Measurements from ENCODE around the gene FIGNL1. TPM values are rescaled to one million over a fixed set of nuclear protein-coding genes. Genes with fewer than 3 reads are reported as not detected.

Gene FIGNL1
- total RNA-seq, 1 experiment from 2014 or later = 28.1 TPM

DNA sequence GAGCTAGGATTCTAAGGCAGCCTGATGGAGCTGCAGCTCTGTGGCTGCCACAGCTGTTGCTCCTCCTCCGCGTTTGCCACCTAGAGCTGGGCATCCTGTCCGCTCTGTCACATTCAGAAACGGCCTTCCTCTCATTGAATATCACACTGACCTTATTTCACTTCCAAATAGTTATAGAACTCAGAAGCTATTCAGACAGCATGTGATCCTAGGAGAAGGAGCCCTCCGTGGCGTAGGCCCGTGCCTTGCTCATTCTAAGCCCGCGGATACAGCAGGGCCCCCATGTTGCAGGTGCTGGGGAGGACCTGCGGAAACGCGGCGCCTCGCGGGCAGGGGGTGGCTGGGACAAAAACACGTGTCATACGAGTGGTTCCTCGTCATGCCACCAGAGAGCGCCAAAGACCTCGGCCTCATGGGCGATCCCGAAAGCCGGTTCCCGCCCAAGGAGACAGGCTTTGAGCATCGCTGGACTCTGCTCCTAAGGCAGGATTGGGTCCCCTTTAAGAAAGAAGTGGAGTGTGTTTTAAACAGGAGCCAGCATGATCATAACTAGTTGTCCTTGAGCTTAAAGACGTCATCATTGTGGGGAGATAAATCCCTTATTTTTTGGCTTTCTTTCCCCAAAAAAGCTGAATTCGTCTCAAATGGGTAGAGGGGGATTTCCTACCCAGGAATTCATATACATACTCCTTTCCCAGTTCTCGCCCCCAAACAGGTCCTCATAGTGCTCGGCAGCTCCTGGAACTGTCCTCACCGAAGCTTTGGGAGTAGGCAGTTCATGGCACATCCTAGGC, 17.9 kb upstream of the FIGNL1 start:
- peaks cover 2 to 5% of the 10 kb centered on the region in 2 experiments; a peak in 3 of 4 replicates for H3K4me1 ChIP-seq (ENCODE audit: control insufficient read depth in 1 of 2, insufficient read depth in 2 of 2, low read length in 2 of 2)
- no peaks in the 10 kb centered on the region for H3K9me2 ChIP-seq (ENCODE audit: insufficient read depth)
- peak overlapping the region; percentile 55 for H3K4me2 ChIP-seq (ENCODE audit: low read length)
- no peaks in the 10 kb centered on the region for H4K20me1 ChIP-seq (ENCODE audit: insufficient read depth)
- BruUV-seq (replicated peaks) = no TSS peak
- peak; percentile 52 for DNase-seq (ENCODE audit: low read depth, low spot score)
- H3K79me2 ChIP-seq (ENCODE audit: insufficient read depth, low read length) = no peaks in the 10 kb centered on the region
- H3K27me3 ChIP-seq (ENCODE audit: insufficient read depth, low read length) = no peaks in the 10 kb centered on the region
- ATAC-seq = peak; percentile 93
- no peaks in the 10 kb centered on the region for H3K36me3 ChIP-seq (ENCODE audit: control insufficient read depth in 1 of 2, insufficient read depth in 2 of 2, low read length in 2 of 2)
- peak overlapping the region; percentile 89 for H2AFZ ChIP-seq (ENCODE audit: low read depth, low read length, poor library complexity, severe bottlenecking)
- ChIA-PET POLR2A (interaction anchor here (1.0 kb wide), 1 partner anchor 693 kb away, joined by 3 read pairs; no protein-coding TSS in a partner anchor), RAD21 (ENCODE audit: low non-redundant PET in 1 of 2, low total read pairs in 2 of 2, uncharacterized antibody in 2 of 2, unreplicated experiment in 2 of 2) (interaction anchor here (0.9 to 1.6 kb wide), 3 partner anchors 673 to 693 kb away, joined by 3 to 8 read pairs (median 4); no protein-coding TSS in a partner anchor), CTCF (interaction anchor here (0.6 to 4.2 kb wide), 7 partner anchors 164 to 695 kb away, joined by 3 to 22 read pairs (median 4); no protein-coding TSS in a partner anchor)
- H3K9ac ChIP-seq (ENCODE audit: low read length) = no peak overlapping the region
- no peak overlapping the region for H3K27ac ChIP-seq (ENCODE audit: low read depth, low read length)
- H3K4me3 ChIP-seq (replicated peaks in 1 of 2; ENCODE audit: low read depth in 1 of 2, low read length in 2 of 2) = no peak overlapping the region
- intact Hi-C loops (cut with micrococcal nuclease) = loop anchor here (1.0 to 2.0 kb wide), 6 partner anchors 165 to 693 kb away; no protein-coding TSS in a partner anchor
- H3K9me3 ChIP-seq (ENCODE audit: control insufficient read depth in 1 of 2, insufficient read depth in 1 of 2, low read depth in 1 of 2, low read length in 2 of 2) = no peaks in the 10 kb centered on the region
- TF ChIP-seq, protein P1, sequence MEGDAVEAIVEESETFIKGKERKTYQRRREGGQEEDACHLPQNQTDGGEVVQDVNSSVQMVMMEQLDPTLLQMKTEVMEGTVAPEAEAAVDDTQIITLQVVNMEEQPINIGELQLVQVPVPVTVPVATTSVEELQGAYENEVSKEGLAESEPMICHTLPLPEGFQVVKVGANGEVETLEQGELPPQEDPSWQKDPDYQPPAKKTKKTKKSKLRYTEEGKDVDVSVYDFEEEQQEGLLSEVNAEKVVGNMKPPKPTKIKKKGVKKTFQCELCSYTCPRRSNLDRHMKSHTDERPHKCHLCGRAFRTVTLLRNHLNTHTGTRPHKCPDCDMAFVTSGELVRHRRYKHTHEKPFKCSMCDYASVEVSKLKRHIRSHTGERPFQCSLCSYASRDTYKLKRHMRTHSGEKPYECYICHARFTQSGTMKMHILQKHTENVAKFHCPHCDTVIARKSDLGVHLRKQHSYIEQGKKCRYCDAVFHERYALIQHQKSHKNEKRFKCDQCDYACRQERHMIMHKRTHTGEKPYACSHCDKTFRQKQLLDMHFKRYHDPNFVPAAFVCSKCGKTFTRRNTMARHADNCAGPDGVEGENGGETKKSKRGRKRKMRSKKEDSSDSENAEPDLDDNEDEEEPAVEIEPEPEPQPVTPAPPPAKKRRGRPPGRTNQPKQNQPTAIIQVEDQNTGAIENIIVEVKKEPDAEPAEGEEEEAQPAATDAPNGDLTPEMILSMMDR (IDR thresholded peaks at IDR 0.05 in 2 of 3, conservative IDR thresholded peaks at IDR 0.05 in 1 of 3; ENCODE audit: borderline replicate concordance in 1 of 3, insufficient read depth in 1 of 3, low read depth in 2 of 3, low read length in 2 of 3) = peak; percentile 78 to 85 (median 82)
- TF ChIP-seq TCF7L2 (IDR thresholded peaks at IDR 0.05; ENCODE audit: borderline replicate concordance, extremely low read depth, insufficient read depth, insufficient read length) (no peak), SIN3A (IDR thresholded peaks at IDR 0.05; ENCODE audit: low read depth) (no peak), SRF (IDR thresholded peaks at IDR 0.05; ENCODE audit: low read depth) (no peak), FOSL1 (IDR thresholded peaks at IDR 0.05; ENCODE audit: low read depth) (no peak), ZNF274 (IDR thresholded peaks at IDR 0.05; ENCODE audit: low read depth, low read length) (no peak), ZFX (IDR thresholded peaks at IDR 0.05) (no peak), YY1 (IDR thresholded peaks at IDR 0.05; ENCODE audit: extremely low read depth, insufficient replicate concordance, low read depth, low read length) (no peak), EGR1 (IDR thresholded peaks at IDR 0.05; ENCODE audit: low read depth) (no peak), POLR2A (IDR thresholded peaks at IDR 0.05; ENCODE audit: borderline replicate concordance, extremely low read depth, insufficient read depth, insufficient read length) (no peak), ELF1 (IDR thresholded peaks at IDR 0.05; ENCODE audit: borderline replicate concordance, low read depth) (no peak), JUND (IDR thresholded peaks at IDR 0.05) (no peak), CEBPB (IDR thresholded peaks at IDR 0.05; ENCODE audit: low read depth) (no peak), POLR2AphosphoS5 (IDR thresholded peaks at IDR 0.05; ENCODE audit: low read depth, low read length) (no peak), EZH2 (IDR thresholded peaks at IDR 0.05) (no peak), EZH2phosphoT487 (IDR thresholded peaks at IDR 0.05; ENCODE audit: borderline replicate concordance) (no peak), CBX3 (IDR thresholded peaks at IDR 0.05; ENCODE audit: low read depth) (peak; percentile 81; the same call in 1 of the 2 replicates)
- TF ChIP-seq, protein P2, sequence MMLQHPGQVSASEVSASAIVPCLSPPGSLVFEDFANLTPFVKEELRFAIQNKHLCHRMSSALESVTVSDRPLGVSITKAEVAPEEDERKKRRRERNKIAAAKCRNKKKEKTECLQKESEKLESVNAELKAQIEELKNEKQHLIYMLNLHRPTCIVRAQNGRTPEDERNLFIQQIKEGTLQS (IDR thresholded peaks at IDR 0.05) = no peak
- TF ChIP-seq, protein P3, sequence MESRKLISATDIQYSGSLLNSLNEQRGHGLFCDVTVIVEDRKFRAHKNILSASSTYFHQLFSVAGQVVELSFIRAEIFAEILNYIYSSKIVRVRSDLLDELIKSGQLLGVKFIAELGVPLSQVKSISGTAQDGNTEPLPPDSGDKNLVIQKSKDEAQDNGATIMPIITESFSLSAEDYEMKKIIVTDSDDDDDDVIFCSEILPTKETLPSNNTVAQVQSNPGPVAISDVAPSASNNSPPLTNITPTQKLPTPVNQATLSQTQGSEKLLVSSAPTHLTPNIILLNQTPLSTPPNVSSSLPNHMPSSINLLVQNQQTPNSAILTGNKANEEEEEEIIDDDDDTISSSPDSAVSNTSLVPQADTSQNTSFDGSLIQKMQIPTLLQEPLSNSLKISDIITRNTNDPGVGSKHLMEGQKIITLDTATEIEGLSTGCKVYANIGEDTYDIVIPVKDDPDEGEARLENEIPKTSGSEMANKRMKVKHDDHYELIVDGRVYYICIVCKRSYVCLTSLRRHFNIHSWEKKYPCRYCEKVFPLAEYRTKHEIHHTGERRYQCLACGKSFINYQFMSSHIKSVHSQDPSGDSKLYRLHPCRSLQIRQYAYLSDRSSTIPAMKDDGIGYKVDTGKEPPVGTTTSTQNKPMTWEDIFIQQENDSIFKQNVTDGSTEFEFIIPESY (IDR thresholded peaks at IDR 0.05; ENCODE audit: extremely low read depth, insufficient replicate concordance, low read length) = no peak

Data from HCT116 (cell line).